Neuronal stem cell (in vitro differentiated cells): ENCODE data around the gene TMEM132E.

Experiments used
- DNase-seq: peaks from one replicate; pipeline ENCODE4 v3.0.0-alpha.2; 2013; ENCODE audit warnings: low spot score
- H2AFZ ChIP-seq: one replicate; pipeline ENCODE4 v1.6.1; 2013; ENCODE audit warnings: mild to moderate bottlenecking, low read length, inconsistent platforms
- H2AK5ac ChIP-seq: 2 replicates; pipeline ENCODE4 v1.6.1; 2013; ENCODE audit warnings: low read depth, mild to moderate bottlenecking, inconsistent platforms, low read length, moderate library complexity, mixed read lengths
- H2BK120ac ChIP-seq: 2 replicates; pipeline ENCODE4 v1.6.1; 2013; ENCODE audit warnings: low read depth, mild to moderate bottlenecking, inconsistent platforms, low read length, moderate library complexity, mixed read lengths
- H2BK12ac ChIP-seq: one replicate; pipeline ENCODE4 v1.6.1; 2013; ENCODE audit warnings: low read length, inconsistent platforms
- H2BK15ac ChIP-seq: 2 replicates; pipeline ENCODE4 v1.6.1; 2013; ENCODE audit warnings: mild to moderate bottlenecking, low read length, inconsistent platforms, mixed read lengths
- H2BK5ac ChIP-seq: one replicate; pipeline ENCODE4 v1.6.1; 2013; ENCODE audit warnings: inconsistent platforms, mild to moderate bottlenecking, low read length, moderate library complexity
- H3K14ac ChIP-seq: one replicate; pipeline ENCODE4 v1.6.1; 2013; ENCODE audit warnings: low read length, inconsistent platforms
- H3K18ac ChIP-seq: 2 replicates; pipeline ENCODE4 v1.6.1; 2013; ENCODE audit warnings: low read length, inconsistent platforms
- H3K23ac ChIP-seq: 2 replicates; pipeline ENCODE4 v1.6.1; 2013; ENCODE audit warnings: low read depth, mild to moderate bottlenecking, mixed read lengths, low read length, inconsistent platforms; ENCODE audit not compliant: poor library complexity
- H3K27ac ChIP-seq: replicated peaks from 3 replicates; pipeline ENCODE4 v1.5.1; 2013; ENCODE audit warnings: low read length, inconsistent platforms
- H3K27me3 ChIP-seq, 3 experiments: 2 replicates each; pipeline ENCODE4 v1.6.1; 2013; ENCODE audit warnings: low read length in 3 of 3, mild to moderate bottlenecking in 2 of 3, inconsistent platforms in 1 of 3, low read depth in 1 of 3, mixed read lengths in 1 of 3, moderate library complexity in 1 of 3; ENCODE audit not compliant: control insufficient read depth in 3 of 3, insufficient read depth in 3 of 3
- H3K36me3 ChIP-seq, 2 donors: replicated peaks in 1 of 2; 2 replicates each; pipeline ENCODE4 v1.6.1; 2013; ENCODE audit warnings: low read length in 2 of 2; ENCODE audit not compliant: control insufficient read depth in 2 of 2, insufficient read depth in 2 of 2
- H3K4ac ChIP-seq: 2 replicates; pipeline ENCODE4 v1.6.1; 2013; ENCODE audit warnings: inconsistent platforms, mild to moderate bottlenecking, low read length, moderate library complexity
- H3K4me1 ChIP-seq, 2 donors: 1 replicate in 1 of 2; 2 replicates in 1 of 2; pipeline ENCODE4 v1.6.1; 2013; ENCODE audit warnings: low read length in 2 of 2, low read depth in 1 of 2; ENCODE audit not compliant: control insufficient read depth in 2 of 2, insufficient read depth in 1 of 2
- H3K4me2 ChIP-seq: one replicate; pipeline ENCODE4 v1.6.1; 2013; ENCODE audit warnings: mild to moderate bottlenecking, low read length, inconsistent platforms; ENCODE audit not compliant: insufficient read depth, poor library complexity, severe bottlenecking
- H3K4me3 ChIP-seq, 2 donors: 2 replicates each; pipeline ENCODE4 v1.5.1; 2013; ENCODE audit warnings: low read length in 2 of 2, mild to moderate bottlenecking in 2 of 2, inconsistent platforms in 1 of 2, moderate library complexity in 1 of 2
- H3K79me1 ChIP-seq: one replicate; pipeline ENCODE4 v1.6.1; 2013; ENCODE audit warnings: low read depth, mild to moderate bottlenecking, inconsistent platforms, low read length, moderate library complexity
- H3K9ac ChIP-seq: one replicate; pipeline ENCODE4 v1.6.1; 2013; ENCODE audit warnings: mild to moderate bottlenecking, low read depth, low read length, inconsistent platforms; ENCODE audit not compliant: poor library complexity
- H3K9me3 ChIP-seq, 2 donors: replicated peaks in 1 of 2; 2 replicates each; pipeline versions ENCODE3 to v1.6.1; 2013; ENCODE audit warnings: low read length in 2 of 2, mild to moderate bottlenecking in 2 of 2, inconsistent platforms in 1 of 2, low read depth in 1 of 2, mixed read lengths in 1 of 2, moderate library complexity in 1 of 2; ENCODE audit not compliant: control insufficient read depth in 2 of 2, insufficient read depth in 1 of 2
- H4K8ac ChIP-seq: one replicate; pipeline ENCODE4 v1.6.1; 2013; ENCODE audit warnings: low read depth, mild to moderate bottlenecking, inconsistent platforms, low read length, moderate library complexity
- H4K91ac ChIP-seq: one replicate; pipeline ENCODE4 v1.6.1; 2013; ENCODE audit warnings: low read length, low read depth, mild to moderate bottlenecking, inconsistent platforms; ENCODE audit not compliant: poor library complexity
- WGBS, 2 donors: extraction: QIAGEN DNeasy Blood & Tissue Kit; methylation state at CpG; one replicate each; pipeline ENCODE4 v1.1.7; 2013; ENCODE audit warnings: missing lambda C conversion rate in 2 of 2, mixed read lengths in 1 of 2; ENCODE audit not compliant: insufficient read length in 2 of 2, insufficient replicate concordance in 1 of 2; ENCODE audit errors: extremely low coverage in 2 of 2; 5-methylcytosine and 5-hydroxymethylcytosine counted together

The TMEM132E gene

GRCh38 chr17:34565713-34566112 is 13.7 kb upstream of the TMEM132E start:
- DNase-seq: no peak
- Histone ChIP-seq H4K91ac (no peak overlapping the region), H3K18ac (no peak overlapping the region), H3K23ac (no peak overlapping the region), H3K9ac (no peak overlapping the region), H3K14ac (no peak overlapping the region), H3K36me3 (no peaks in the 10 kb centered on the region), H3K4ac (no peak overlapping the region), H3K4me3 (no peak overlapping the region), H3K4me2 (no peak overlapping the region), H2AFZ (no peak overlapping the region), H3K9me3 (no peaks in the 10 kb centered on the region), H3K4me1 (peaks cover 0 to 12% of the 10 kb centered on the region in 2 donors), H2BK120ac (no peak overlapping the region), H4K8ac (no peak overlapping the region), H3K27ac (no peak overlapping the region), H3K27me3 (peaks cover 0 to 7% (median 0%) of the 10 kb centered on the region in 3 experiments), H3K79me1 (no peaks in the 10 kb centered on the region), H2BK12ac (no peak overlapping the region), H2BK5ac (no peak overlapping the region), H2BK15ac (no peak overlapping the region), H2AK5ac (no peak overlapping the region)
- WGBS, 2 donors: no CpG with 5 or more reads among the region's 1 CpG

GRCh38 chr17:34566201-34566600 is 13.2 kb upstream of the TMEM132E start:
- Histone ChIP-seq H3K9ac (no peak overlapping the region), H4K8ac (no peak overlapping the region), H3K79me1 (no peaks in the 10 kb centered on the region), H3K14ac (no peak overlapping the region), H2BK12ac (no peak overlapping the region), H3K23ac (no peak overlapping the region), H2AK5ac (no peak overlapping the region), H3K4me2 (no peak overlapping the region), H2BK120ac (no peak overlapping the region), H3K36me3 (no peaks in the 10 kb centered on the region), H3K9me3 (no peaks in the 10 kb centered on the region), H2BK5ac (no peak overlapping the region), H2BK15ac (no peak overlapping the region), H3K18ac (no peak overlapping the region), H2AFZ (no peak overlapping the region), H3K4me1 (peaks cover 0 to 12% of the 10 kb centered on the region in 2 donors), H4K91ac (no peak overlapping the region), H3K27ac (no peak overlapping the region), H3K27me3 (peaks cover 0 to 7% (median 0%) of the 10 kb centered on the region in 3 experiments), H3K4me3 (no peak overlapping the region), H3K4ac (no peak overlapping the region)
- no peak for DNase-seq
- 100% methylated on average over 4 of the region's 4 CpGs; no CpG with 5 or more reads in 1 of the 2 donors for WGBS, 2 donors

- Histone ChIP-seq H3K4me1 (peaks cover 0 to 12% of the 10 kb centered on the region in 2 donors), H3K4me2 (no peak overlapping the region), H3K4me3 (no peak overlapping the region), H3K79me1 (no peaks in the 10 kb centered on the region), H3K27ac (no peak overlapping the region), H2BK5ac (no peak overlapping the region), H2BK12ac (no peak overlapping the region), H3K23ac (no peak overlapping the region), H2BK15ac (no peak overlapping the region), H3K27me3 (peaks cover 0 to 7% (median 0%) of the 10 kb centered on the region in 3 experiments), H3K9ac (no peak overlapping the region), H3K9me3 (no peaks in the 10 kb centered on the region), H3K18ac (peak overlapping the region; percentile 66), H3K14ac (no peak overlapping the region), H4K91ac (no peak overlapping the region), H4K8ac (no peak overlapping the region), H2BK120ac (no peak overlapping the region), H2AK5ac (no peak overlapping the region), H3K4ac (no peak overlapping the region), H2AFZ (no peak overlapping the region), H3K36me3 (no peaks in the 10 kb centered on the region)
- no CpG with 5 or more reads among the region's 2 CpGs for WGBS, 2 donors
- no peak for DNase-seq
These were observed 12.5 kb upstream of the TMEM132E start for GRCh38 chr17:34566873-34567272.

- Histone ChIP-seq H2AK5ac (no peak overlapping the region), H2BK120ac (no peak overlapping the region), H2AFZ (no peak overlapping the region), H2BK12ac (no peak overlapping the region), H4K91ac (no peak overlapping the region), H3K79me1 (no peaks in the 10 kb centered on the region), H3K9ac (no peak overlapping the region), H2BK15ac (no peak overlapping the region), H3K9me3 (no peaks in the 10 kb centered on the region), H3K27me3 (peaks cover 0 to 7% (median 0%) of the 10 kb centered on the region in 3 experiments), H3K4ac (no peak overlapping the region), H4K8ac (no peak overlapping the region), H3K18ac (no peak overlapping the region), H3K4me3 (no peak overlapping the region), H3K4me2 (no peak overlapping the region), H3K27ac (no peak overlapping the region), H2BK5ac (no peak overlapping the region), H3K36me3 (no peaks in the 10 kb centered on the region), H3K4me1 (peaks cover 0 to 12% of the 10 kb centered on the region in 2 donors), H3K14ac (peak overlapping the region; percentile 10), H3K23ac (no peak overlapping the region)
- no CpG with 5 or more reads among the region's 11 CpGs for WGBS, 2 donors
- DNase-seq: no peak
These were observed 11.5 kb upstream of the TMEM132E start for GRCh38 chr17:34567691-34568465.
